GM21390 (cell line): ENCODE data around the gene SRSF7.
A peak's percentile ranks its signal among the peaks of the same experiment; 100 is the strongest.
"Not testable (repeated sequence)": the region's sequence is repeated elsewhere in the genome, so short reads cannot be mapped to it uniquely, and the experiment has no call there.

ENCODE experiments used
- ATAC-seq: cut with Tn5 transposase; IDR thresholded peaks from one replicate; pipeline ENCODE4 v1.9.1; 2021; ENCODE audit not compliant: unreplicated experiment

The SRSF7 gene

GRCh38 chr2:38734299-38735058 lies 16.7 kb downstream of the SRSF7 start:
- no peak for ATAC-seq

GRCh38 chr2:38733300-38733971 lies 17.7 kb downstream of the SRSF7 start:
- ATAC-seq, result no peak

- ATAC-seq, result no peak
Measured at GRCh38 chr2:38731684-38732221, 19.4 kb downstream of the SRSF7 start.

- ATAC-seq, result no peak
Measured at GRCh38 chr2:38731090-38731489, 20.1 kb downstream of the SRSF7 start.

- ATAC-seq, result no peak
Measured at GRCh38 chr2:38728694-38729093, 22.5 kb downstream of the SRSF7 start.

GRCh38 chr2:38727661-38728060 lies 23.5 kb downstream of the SRSF7 start:
- ATAC-seq, result no peak

GRCh38 chr2:38723173-38723572 lies 28.0 kb downstream of the SRSF7 start:
- peak; percentile 67 for ATAC-seq

GRCh38 chr2:38722271-38723061 lies 28.7 kb downstream of the SRSF7 start:
- peak; percentile 30 for ATAC-seq

GRCh38 chr2:38720613-38721241 lies 30.4 kb downstream of the SRSF7 start:
- ATAC-seq, result no peak

GRCh38 chr2:38719706-38720105 lies 31.5 kb downstream of the SRSF7 start:
- no peak for ATAC-seq

GRCh38 chr2:38718601-38719000 lies 32.6 kb downstream of the SRSF7 start:
- no peak for ATAC-seq

GRCh38 chr2:38716185-38716584 lies 35.0 kb downstream of the SRSF7 start:
- ATAC-seq, result no peak

- not testable (repeated sequence) for ATAC-seq
Measured at GRCh38 chr2:38714941-38715340, 36.2 kb downstream of the SRSF7 start.

GRCh38 chr2:38713338-38713737 lies 37.8 kb downstream of the SRSF7 start:
- ATAC-seq, result no peak

- no peak for ATAC-seq
Measured at GRCh38 chr2:38712871-38713270, 38.3 kb downstream of the SRSF7 start.

- ATAC-seq, result no peak
Measured at GRCh38 chr2:38712413-38712812, 38.7 kb downstream of the SRSF7 start.

GRCh38 chr2:38711558-38711957 lies 39.6 kb downstream of the SRSF7 start:
- ATAC-seq, result no peak

GRCh38 chr2:38709567-38710194 lies 41.5 kb downstream of the SRSF7 start:
- ATAC-seq, result peak; percentile 76

GRCh38 chr2:38708900-38709566 lies 42.1 kb downstream of the SRSF7 start:
- ATAC-seq, result no peak

GRCh38 chr2:38708491-38708890 lies 42.7 kb downstream of the SRSF7 start:
- not testable (repeated sequence) for ATAC-seq
